HG03354 (cell line): ENCODE results near the gene ZMIZ1.

Source experiments
- ATAC-seq: cut with Tn5 transposase; IDR thresholded peaks from one replicate; pipeline ENCODE4 v1.9.1; 2021; ENCODE audit warnings: mild to moderate bottlenecking; ENCODE audit not compliant: unreplicated experiment, poor library complexity, severe bottlenecking

Gene ZMIZ1

DNA sequence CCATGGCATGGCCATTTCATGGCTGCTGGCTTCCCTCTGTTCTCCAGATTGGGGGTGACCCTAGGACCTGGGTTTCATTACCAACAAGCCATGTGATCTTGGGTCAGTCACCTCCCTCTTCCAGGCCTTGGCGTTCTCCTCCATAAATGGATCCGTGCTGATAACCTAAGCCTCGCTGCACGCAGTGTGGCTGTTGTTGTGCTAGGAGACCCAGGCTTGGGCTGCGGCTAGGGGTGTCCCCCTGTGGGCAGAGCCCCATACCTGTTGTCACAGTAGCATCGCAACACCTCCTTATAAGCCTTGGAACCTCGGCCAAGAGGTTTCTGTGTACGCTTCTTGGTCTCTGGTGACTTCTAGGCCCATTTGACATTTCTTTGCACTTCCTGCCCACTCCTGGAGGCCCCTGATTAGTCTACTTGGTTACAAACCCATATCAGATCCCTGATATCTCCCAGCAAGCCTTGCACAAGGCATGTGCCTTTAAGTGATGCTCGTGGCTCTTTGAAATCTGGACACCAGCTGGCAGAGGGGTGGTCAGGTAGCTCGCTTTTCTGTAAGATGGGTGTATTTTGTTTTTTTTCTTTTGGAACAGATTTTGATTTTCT lies 23.6 kb downstream of the ZMIZ1 start:
- ATAC-seq, result no peak

- peak; percentile 49 for ATAC-seq
These were observed 25.1 kb downstream of the ZMIZ1 start for GRCh38 chr10:79093658-79094411.

DNA sequence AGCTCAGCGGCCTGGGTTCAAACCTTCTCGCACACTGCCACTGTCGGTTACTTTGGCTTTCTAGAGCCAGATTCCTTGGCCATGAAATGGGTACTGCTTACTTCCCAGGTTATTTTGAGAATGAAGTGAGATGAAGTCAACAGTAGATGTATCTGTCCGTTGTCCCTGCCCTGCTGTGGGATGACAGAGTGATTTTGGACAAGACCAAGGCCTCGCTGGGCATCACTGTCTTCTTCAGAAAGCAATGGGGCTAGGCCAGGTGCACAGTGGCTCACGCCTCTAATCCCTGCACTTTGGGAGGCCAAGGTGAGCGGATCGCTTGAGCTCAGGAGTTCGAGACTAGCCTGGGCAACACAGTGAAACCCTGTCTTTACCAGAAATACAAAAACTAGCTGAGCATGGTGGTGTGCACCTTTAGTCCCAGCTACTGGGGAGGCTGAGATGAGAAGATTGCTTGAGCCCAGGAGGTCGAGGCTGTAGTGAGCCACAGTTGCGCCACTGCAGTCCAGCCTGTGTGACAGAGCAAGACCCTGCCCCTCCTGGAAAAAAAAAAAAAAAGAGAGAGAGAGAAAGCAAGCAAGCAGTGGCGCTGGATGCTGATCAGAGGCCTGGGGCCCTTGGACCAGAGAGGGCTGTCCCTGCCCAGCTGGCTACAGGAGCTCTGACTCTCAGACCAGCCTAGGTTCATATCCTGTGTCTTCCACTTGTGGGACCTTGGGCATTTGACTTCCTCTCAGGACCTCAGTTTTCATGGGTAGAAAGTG lies 25.8 kb downstream of the ZMIZ1 start:
- no peak for ATAC-seq

DNA sequence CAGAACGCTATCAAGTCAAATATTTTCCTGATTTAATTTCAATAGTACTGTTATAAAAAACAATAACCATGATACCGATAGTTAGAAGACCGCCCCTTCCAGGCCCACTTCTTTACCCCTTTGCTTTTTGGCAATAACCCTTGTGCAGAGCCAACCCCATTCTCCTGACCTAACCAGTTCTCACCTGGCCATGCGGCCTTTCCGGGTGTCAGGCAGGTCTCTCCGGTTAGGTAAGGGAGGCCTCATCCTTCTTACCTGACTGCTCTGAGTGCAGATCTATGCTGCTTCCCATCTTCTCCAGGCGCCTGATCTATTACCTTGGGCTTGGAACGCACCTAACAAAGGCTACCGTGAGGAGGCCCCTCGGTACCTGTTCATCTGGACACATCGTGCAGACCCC lies 26.6 kb downstream of the ZMIZ1 start:
- no peak for ATAC-seq

GRCh38 chr10:79096514-79096913 lies 27.7 kb downstream of the ZMIZ1 start:
- no peak for ATAC-seq

DNA sequence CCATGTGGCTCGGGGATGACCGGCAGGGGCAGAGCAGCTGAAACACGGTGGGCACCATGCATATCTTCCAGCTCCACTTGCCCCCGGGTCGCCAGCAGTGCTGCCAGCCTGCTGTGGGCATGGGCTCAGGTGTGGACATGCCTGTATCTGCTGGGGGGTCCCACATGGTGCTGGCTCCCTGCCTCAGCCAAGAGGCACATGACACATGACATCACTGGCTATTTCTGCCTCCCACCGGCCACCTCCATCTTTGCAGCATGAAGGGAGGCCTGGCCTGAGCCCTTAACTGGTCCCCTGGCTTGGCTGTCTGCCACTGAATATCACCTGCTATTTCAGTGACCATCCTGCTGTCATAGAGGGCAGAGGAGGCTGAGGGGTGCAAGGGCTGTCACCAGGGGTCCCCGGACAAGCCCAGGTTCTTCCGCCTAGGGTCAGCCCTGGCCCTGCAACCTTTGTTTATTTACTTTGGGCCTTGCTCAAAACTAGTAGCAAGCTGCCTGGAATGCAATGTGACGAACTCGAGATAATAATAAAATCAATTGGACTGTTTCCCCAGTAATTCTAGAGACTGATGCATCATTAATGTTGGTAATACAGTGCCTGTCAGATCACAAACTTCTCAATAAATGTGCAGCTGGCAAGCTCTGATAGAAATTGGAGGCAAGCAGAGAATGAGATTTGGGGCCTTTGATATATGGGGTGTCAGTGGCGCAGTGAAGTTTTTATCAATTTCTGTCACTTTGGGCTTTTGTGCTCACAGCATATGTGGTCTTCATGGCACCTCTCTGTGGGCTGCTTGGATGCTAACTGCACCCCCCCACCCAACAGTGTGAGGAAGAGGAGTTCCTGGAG lies 28.5 kb downstream of the ZMIZ1 start:
- no peak for ATAC-seq

GRCh38 chr10:79098061-79098460 lies 29.3 kb downstream of the ZMIZ1 start:
- ATAC-seq, result no peak

GRCh38 chr10:79098596-79099015 lies 29.8 kb downstream of the ZMIZ1 start:
- ATAC-seq, result peak; percentile 81

DNA sequence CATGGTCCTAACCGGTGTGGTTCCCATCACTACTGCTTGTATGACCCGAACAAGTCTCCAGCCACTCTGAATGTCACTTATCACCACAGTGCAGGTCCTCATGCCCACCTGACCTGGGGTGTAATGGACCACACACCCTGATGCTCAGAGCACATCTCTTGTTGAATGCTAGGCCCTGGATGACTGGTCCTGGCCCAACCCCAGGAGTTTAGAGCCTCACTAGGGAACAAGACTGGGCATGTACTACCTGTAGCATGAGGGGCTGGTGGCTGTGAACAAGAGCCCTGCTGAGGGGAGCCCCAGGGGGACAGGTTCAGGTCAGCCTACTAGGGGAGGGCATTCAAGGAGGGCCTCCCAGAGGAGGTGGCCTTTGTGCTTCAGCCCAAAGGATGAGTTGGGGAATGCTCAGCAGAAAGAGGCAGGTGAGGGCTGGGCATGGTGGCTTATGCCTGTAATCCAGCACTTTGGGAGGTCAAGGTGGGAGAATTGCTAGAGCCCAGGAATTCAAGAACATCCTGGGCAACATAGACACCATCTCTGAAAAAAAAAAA lies 31.2 kb downstream of the ZMIZ1 start:
- ATAC-seq, result no peak

- no peak for ATAC-seq
These were observed 32.0 kb downstream of the ZMIZ1 start for GRCh38 chr10:79100771-79101170.

GRCh38 chr10:79101560-79102497 lies 33.1 kb downstream of the ZMIZ1 start:
- no peak for ATAC-seq

- no peak for ATAC-seq
These were observed 33.7 kb downstream of the ZMIZ1 start for GRCh38 chr10:79102498-79102874.

DNA sequence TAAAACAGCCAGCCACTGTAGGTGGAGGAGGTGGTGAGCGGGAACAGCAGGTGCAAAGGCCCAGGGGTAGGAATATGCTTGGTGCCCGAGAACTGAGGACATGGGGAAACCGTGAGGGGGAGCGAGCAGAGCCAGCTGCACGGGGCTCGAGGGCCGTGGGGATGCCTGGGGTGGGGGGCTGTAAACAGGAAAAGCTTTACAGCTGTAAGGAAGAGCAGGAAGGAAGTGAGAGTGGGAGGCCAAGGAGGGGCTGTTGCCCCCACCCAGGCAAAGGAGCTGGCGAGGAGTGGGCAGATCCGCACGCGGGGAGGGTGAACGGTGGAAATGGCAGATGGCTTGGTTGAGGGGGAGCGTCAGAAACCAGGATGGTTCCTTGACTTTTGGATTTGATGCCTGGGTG lies 34.4 kb downstream of the ZMIZ1 start:
- no peak for ATAC-seq

- no peak for ATAC-seq
These were observed 34.8 kb downstream of the ZMIZ1 start for GRCh38 chr10:79103585-79103984.

DNA sequence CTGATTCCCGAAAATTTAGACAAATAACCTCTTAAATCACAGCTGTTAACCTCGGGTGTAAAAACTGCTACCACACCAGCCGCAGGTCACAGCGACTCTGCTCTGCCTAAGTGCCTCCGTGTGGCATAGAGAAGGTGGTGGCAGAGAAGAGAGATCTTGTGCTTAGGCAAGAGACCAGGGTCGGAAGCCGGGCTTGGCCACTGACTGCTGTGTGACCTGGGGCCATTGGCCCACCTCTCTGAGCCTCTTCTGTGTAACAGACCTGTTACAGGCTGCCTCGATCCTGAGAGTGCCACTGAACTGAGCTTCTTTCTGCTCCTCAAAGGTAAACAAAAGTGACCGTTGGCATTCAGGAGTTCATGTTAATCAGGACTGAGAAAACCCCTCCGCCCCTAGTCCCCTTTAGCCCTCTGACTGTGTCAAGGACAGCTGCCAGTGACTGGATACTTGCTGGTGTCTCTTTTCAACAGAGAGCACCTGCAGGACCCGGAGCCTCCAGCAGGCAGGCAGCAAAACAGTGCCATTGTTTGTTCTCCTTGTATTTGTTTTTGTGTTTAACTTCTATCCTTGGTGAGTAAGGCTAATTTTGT lies 36.5 kb downstream of the ZMIZ1 start:
- no peak for ATAC-seq

DNA sequence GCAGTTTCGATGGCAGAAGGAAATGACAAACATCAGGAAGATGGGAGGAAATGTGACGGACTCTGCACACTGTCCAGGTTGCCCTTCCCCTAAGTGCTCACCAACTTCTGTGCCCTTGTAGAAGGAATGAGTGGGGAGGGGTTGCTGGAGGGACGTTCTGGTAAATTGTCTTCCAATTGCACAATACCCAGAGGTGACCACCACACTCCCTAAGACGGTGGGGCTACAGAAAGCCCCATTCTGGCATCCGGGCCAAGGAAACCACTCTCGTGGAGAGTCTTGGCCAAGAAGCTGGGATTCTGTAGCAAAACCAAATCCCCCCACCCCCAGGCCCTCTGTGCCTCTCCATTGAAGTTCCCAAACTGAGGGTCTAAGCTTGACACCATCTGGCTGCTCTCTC lies 37.1 kb downstream of the ZMIZ1 start:
- no peak for ATAC-seq

DNA sequence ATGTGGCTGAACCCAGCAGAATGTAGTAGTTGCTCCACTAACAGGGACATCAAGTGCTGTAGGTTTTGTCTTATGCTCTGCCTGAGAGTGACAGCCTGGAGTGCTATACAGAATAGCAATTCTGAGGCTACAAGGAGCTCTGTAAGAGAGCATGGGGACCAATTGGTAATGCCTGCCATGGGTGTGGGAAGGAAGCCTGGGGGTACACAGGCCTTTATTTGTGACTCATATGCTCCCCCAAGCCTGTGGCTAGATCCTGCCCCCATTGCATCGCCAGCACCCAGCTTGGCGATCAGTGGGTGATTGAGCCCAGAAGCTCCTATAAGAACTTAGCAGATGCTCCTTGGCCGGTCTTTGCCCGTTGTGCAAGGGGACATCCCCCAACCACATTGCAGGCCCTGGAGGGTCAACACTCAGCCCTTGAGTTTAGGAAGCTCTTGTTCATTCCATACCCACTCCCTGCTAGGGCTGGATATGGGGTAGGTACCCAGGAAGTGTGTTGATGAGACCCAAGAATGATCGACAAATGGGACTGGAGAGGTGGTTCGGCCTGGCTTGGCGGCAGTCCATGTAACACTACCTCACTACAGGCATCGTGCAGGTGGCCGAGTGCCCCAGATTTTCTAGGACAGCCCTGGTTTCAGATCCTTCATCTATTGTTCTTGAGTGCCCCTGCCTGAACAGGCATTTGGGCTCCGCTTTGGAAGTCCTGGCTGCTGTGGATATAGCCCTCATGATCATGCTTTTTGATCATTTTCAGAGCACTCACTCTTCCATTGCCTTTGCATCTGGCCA lies 37.7 kb downstream of the ZMIZ1 start:
- no peak for ATAC-seq
